GM20431 (cell line): ENCODE results near the gene MCM8.

ENCODE experiments used
- in situ Hi-C: fragments of 300-500 bp; cut with MseI, MboI; formaldehyde crosslinking; loops from one replicate; pipeline ENCODE4 v1.15.0; 2020; ENCODE audit warnings: low sequenced_read_pairs; ENCODE audit not compliant: unreplicated experiment

MCM8 gene

DNA sequence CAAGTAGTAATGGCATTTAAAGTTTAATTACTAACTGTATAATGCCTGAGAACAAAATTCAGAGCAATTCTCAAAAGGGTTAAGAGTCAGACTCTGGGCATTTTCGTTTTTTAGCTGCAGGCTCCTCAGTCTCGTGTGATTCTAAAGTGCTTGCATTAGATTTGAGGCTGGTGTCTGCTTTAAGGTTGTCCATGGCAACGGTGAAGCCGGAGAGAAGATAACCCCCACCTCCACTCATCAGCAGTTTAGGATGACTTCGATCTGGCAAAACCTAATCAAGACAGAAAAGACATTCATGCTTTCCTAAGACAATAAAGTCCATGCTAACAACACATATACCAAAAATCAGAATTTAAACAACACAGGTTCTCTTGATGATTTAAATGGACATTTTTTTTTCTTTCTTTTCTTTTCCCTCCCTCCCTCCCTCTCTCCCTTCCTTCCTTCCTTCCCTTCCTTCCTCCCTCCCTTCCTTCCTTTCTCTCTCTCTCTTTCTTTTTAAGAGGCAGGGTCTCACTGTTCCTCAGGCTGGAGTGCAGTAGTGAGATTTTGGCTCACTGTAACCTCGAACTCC is 11.9 kb upstream of the MCM8 start:
- in situ Hi-C loops, result no loop called here

DNA sequence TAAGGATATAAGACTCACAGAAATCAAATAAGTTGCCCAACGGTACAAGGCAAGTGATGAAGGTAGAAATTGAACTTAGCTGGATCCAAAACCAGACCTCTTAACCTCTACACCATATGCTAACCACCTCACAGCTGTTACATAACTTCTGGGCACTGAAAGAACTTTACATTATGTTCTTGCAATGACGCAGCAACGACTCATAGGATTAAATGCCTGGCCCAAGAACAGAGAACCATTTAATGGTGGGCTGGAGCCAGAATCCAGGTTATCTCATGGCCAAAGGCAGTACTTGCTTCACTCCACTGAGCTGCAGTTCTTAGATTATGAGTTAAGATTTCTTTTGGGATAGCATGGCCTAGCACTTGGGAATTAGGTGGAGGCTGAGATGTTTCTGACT is 4.5 kb upstream of the MCM8 start:
- in situ Hi-C loops, result no loop called here

GRCh38 chr20:5947276-5947675 is 3.2 kb upstream of the MCM8 start:
- in situ Hi-C loops, result no loop called here

GRCh38 chr20:5949943-5950270 is 545 bp upstream of the MCM8 start:
- in situ Hi-C loops, result no loop called here

DNA sequence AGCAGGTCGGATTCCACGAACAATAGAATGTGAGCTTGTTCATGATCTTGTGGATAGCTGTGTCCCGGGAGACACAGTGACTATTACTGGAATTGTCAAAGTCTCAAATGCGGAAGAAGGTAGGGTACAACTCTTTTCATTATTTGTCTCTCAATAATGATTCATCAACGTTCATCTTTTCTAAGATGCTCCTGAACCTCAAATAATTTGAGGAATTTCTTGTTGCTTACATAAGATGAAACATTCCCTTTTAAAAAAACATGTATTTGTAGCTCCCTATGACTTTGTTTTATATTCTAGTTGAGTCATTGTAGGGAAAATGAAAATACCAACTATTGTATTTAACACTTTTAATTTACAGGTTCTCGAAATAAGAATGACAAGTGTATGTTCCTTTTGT is 17.0 kb downstream of the MCM8 start:
- in situ Hi-C loops, result no loop called here

DNA sequence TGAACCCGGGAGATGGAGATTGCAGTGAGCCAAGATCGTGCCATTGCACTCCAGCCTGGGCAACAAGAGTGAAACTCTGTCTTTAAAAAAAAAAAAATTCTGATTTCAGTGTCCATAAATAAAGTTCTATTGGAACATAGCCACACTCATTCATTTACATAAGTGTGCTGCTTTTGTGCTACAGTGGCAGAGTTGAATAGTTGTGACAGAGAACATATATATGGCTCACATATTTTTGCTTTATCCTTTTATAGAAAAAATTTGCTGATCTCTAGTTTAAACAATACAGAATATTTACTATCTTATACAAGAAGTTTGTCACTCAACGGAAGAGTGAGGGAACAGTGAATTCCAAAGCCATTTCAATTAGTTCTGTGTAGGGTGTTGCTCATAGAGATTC is 18.0 kb downstream of the MCM8 start:
- in situ Hi-C loops, result no loop called here

DNA sequence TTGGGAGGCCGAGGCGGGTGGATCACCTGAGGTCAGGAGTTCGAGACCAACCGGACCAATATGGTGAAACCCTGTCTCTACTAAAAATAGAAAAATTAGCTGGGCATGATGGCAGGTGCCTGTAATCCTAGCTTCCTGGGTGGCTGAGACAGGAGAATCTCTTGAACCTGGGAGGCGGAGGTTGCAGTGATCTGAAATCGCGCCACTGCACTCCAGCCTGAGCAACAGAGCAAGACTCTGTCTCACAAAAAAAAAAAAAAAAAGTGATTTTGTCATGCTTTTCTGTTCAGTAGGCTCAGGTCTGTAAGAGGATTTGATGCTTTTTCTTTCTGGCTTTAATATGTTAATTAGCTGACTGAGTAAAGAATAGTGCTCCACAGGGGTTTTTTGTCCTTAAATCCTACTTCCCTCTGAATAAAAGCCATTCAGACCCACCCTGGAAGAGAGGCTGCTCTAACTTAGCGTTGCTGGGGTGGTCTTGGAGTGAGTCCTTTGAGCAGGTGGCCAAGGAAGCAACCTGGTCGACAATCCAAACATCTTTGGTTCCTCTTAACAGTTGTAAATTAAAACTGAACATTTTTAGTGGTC is 19.0 kb downstream of the MCM8 start:
- in situ Hi-C loops, result no loop called here

DNA sequence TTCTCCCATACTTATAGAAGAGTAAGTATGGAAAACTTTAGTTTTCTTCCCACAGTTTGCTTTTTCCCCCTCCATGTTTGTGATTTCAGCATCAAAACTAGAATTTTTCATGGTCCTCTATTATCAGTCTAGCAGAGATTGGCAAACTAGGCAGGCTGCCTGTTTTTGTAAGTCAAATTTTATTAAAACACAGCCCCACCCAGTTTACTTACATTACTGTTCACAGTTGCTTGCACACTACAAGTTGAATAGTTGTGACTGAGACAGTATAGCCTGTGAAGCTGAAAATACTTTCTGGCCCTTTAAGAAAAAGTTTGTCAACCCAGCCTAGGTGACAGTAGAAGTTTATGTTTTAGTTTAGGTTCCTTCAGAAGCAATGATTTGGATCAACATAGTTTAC is 19.5 kb downstream of the MCM8 start:
- in situ Hi-C loops, result no loop called here

GRCh38 chr20:5970381-5970780 is 19.9 kb downstream of the MCM8 start:
- in situ Hi-C loops, result no loop called here

GRCh38 chr20:5971203-5971602 is 20.8 kb downstream of the MCM8 start:
- in situ Hi-C loops, result no loop called here

DNA sequence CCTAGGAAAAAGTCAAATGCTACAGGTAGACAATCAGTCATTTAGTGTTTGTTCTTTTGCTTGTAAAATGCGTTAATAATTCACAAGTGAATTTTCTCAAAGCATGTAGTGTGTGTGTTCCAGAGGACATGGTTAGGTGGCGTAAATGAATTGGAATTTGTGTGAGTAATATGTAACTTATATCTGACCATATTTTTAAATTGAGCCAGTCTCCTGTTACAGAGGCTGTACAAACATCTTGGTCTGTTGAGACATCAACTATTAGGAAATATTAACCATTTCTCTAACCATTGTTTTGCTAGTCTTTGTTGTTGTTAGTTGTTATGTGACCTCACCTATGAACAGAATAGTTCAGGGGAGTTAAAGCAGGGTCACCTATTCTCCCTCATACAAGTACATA is 22.7 kb downstream of the MCM8 start:
- in situ Hi-C loops, result no loop called here

- in situ Hi-C loops, result no loop called here
These were observed 23.5 kb downstream of the MCM8 start for GRCh38 chr20:5973971-5974370.

DNA sequence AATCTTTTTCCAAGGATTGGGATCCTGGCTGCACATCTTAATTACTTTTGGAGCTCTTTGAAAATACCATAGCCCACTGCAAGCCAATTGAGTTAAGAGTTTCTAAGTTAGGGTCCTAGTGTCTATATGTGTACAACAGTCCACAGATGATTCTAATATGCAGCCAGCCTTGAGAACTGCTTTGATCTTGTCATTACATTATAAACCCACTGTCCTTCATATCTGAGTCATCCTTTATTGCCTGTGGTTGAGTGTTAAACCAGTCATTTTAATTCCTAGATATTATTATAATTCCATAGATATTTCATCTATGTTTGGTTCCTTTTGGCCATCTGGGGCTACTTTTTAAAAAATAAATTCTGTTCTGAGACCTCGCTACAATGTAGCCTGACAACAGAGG is 24.1 kb downstream of the MCM8 start:
- in situ Hi-C loops, result no loop called here

GRCh38 chr20:5975778-5976177 is 25.3 kb downstream of the MCM8 start:
- in situ Hi-C loops, result no loop called here

- in situ Hi-C loops, result no loop called here
These were observed 26.8 kb downstream of the MCM8 start for GRCh38 chr20:5977223-5977622.

DNA sequence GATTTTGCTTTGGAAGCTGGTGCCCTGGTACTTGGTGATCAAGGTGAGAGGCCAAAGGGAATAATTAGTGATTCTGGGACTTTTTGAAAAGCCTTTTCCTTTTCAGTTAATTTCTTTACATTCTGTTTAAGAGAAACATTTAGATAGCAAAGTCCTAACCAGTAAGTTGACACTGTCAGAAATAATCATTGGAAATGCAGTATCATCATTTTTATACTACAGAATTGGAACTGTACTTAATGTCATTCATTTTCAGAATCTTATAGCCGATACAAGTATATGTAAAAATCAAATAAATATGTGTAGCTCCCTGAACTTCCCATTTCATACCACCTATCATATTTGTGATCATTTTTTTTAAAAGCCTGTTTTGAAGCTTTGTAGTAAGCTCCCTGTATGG is 27.5 kb downstream of the MCM8 start:
- in situ Hi-C loops, result no loop called here

DNA sequence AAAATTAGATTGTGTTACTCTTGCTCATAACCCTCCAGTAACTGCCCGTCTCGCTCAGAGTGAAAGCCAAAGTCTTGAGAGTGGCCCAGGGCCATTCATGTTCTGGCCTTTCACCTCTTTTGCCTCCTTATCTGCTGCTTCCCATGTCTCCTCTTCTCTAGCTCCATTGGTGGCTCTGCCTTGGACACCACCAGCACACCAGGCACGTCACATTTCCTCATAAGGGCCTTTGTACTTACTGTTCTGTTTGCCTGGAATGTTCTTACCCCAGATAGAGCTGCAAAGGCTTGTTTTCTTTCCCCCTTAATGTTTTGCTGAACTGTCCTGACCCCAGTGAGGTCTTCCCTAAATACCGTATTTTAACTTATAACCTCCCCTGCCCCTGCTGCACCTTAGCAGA is 29.3 kb downstream of the MCM8 start:
- in situ Hi-C loops, result no loop called here

- in situ Hi-C loops, result no loop called here
These were observed 30.5 kb downstream of the MCM8 start for GRCh38 chr20:5980720-5981538.

DNA sequence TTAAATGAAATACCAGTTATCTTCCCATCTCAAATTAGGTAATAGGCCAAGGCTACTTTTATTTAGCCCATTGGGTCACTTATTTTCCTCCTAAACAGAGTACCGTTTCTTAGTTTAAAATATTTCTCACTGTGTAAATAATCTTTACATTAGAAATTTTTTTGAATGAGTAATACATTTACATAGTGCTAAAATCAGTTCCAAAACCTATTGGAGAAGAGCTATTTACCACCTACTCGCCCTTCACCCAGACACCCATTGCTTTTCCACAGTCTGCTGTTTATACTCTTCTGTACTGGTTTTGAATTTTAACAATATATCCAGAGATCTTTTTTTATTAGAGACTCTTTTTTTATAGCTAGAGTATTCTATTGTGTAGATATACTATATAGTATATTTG is 36.9 kb downstream of the MCM8 start:
- in situ Hi-C loops, result no loop called here

DNA sequence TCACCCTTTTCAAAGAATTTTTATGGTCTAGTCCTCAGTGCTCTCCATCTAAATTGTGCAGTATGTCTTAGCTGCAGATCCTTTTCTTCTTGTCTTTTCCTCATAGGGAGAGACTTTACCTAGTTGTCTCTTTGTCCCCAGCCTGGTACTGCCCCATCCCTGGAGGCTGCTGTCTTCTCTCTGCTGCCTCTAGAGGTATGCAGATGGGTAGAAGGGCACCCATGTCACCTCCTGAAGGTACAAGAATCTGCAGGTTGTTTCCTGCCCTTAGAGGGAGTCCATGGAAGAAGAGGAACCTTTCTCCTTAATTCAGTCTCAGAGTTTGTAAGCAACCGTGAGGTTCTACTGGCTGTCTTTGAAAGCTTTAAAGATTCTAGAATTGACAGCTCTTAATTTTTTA is 39.1 kb downstream of the MCM8 start:
- in situ Hi-C loops, result no loop called here

- in situ Hi-C loops, result no loop called here
These were observed 40.5 kb downstream of the MCM8 start for GRCh38 chr20:5990946-5991345.
